Retinal pigment epithelial cell (primary cell): Measurements from ENCODE around the gene LYZL6.
A peak's percentile ranks its signal among the peaks of the same experiment; 100 is the strongest.

Source experiments
- DNase-seq: peaks from one replicate; pipeline ENCODE4 v3.0.0-alpha.2; 2010; ENCODE audit warnings: low read depth
- H3K4me3 ChIP-seq: 2 replicates; pipeline ENCODE4 v1.5.1; 2011; ENCODE audit warnings: mild to moderate bottlenecking, low read length, control low read depth, moderate library complexity
- CTCF ChIP-seq: conservative IDR thresholded peaks from 2 replicates; pipeline ENCODE4 v1.5.1; 2011; ENCODE audit warnings: low read depth, low read length, control low read depth, inconsistent platforms

Gene LYZL6

GRCh38 chr17:35917519-35918213, 25.8 kb downstream of the LYZL6 start:
- TF ChIP-seq CTCF: no peak
- no peak for DNase-seq
- H3K4me3 ChIP-seq: no peak overlapping the region

- no peak overlapping the region for H3K4me3 ChIP-seq
- DNase-seq: peak; percentile 24
- no peak for TF ChIP-seq CTCF
These were observed 28.2 kb downstream of the LYZL6 start for GRCh38 chr17:35915153-35915964.

- DNase-seq: no peak
- no peak overlapping the region for H3K4me3 ChIP-seq
- no peak for TF ChIP-seq CTCF
These were observed 29.2 kb downstream of the LYZL6 start for GRCh38 chr17:35914354-35914753.

- H3K4me3 ChIP-seq: no peak overlapping the region
- no peak for TF ChIP-seq CTCF
- no peak for DNase-seq
These were observed 29.9 kb downstream of the LYZL6 start for GRCh38 chr17:35913609-35914008.

GRCh38 chr17:35912942-35913341, 30.6 kb downstream of the LYZL6 start:
- H3K4me3 ChIP-seq: no peak overlapping the region
- no peak for DNase-seq
- no peak for TF ChIP-seq CTCF

GRCh38 chr17:35912339-35912912, 31.1 kb downstream of the LYZL6 start:
- H3K4me3 ChIP-seq: no peak overlapping the region
- no peak for DNase-seq
- TF ChIP-seq CTCF: no peak
